ENCODE measurements around the gene EFNA5.

- TF ChIP-seq CTCF (IDR thresholded peaks at IDR 0.05; ENCODE audit: low read depth, low read length) (no peak), POLR2A (IDR thresholded peaks at IDR 0.05; ENCODE audit: extremely low read depth, insufficient read length) (no peak)
These were observed 339.8 kb downstream of the EFNA5 start for GRCh38 chr5:107330903-107331302.

All from NB4 (cell line).